GM12872 (cell line): ENCODE data around the gene CTSD.

Experiments used
- CTCF ChIP-seq: IDR thresholded peaks from 3 replicates; pipeline ENCODE4 v1.5.1; 2011; ENCODE audit warnings: low read depth, mild to moderate bottlenecking, low read length, moderate library complexity; ENCODE audit not compliant: insufficient read depth

Gene CTSD

GRCh38 chr11:1758611-1759150, 5.0 kb downstream of the CTSD start:
- no peak for TF ChIP-seq CTCF

- TF ChIP-seq CTCF, result no peak
These were observed 5.7 kb downstream of the CTSD start for GRCh38 chr11:1757861-1758610.

GRCh38 chr11:1756791-1757771, 6.6 kb downstream of the CTSD start:
- TF ChIP-seq CTCF, result no peak

GRCh38 chr11:1755692-1756561, 7.8 kb downstream of the CTSD start:
- no peak for TF ChIP-seq CTCF

- TF ChIP-seq CTCF, result no peak
These were observed 8.4 kb downstream of the CTSD start for GRCh38 chr11:1755344-1755691.

- no peak for TF ChIP-seq CTCF
These were observed 9.2 kb downstream of the CTSD start for GRCh38 chr11:1754376-1755150.
